ENCODE results near the gene CABP2.

The CABP2 gene

GRCh38 chr11:67521924-67522323 is 1.3 kb downstream of the CABP2 start:
- H3K9ac ChIP-seq (ENCODE audit: low read length), result no peak overlapping the region
- no peak overlapping the region for H3K23ac ChIP-seq (ENCODE audit: low read length)
- H4K8ac ChIP-seq (ENCODE audit: low read depth, low read length), result no peak overlapping the region
- DNase-seq, result no peak
- no peaks in the 10 kb centered on the region for H3K36me3 ChIP-seq (ENCODE audit: control insufficient read depth in 1 of 2, insufficient read depth in 2 of 2, low read length in 2 of 2)
- H4K12ac ChIP-seq (ENCODE audit: low read depth, low read length), result no peak overlapping the region
- no peak overlapping the region for H4K91ac ChIP-seq (ENCODE audit: low read depth, low read length)
- H3K4me3 ChIP-seq (ENCODE audit: low read depth, low read length), result no peak overlapping the region
- H2BK5ac ChIP-seq (ENCODE audit: low read depth, low read length, poor library complexity), result no peak overlapping the region
- H3K4me1 ChIP-seq (ENCODE audit: control insufficient read depth in 1 of 2, insufficient read depth in 2 of 2, low read length in 2 of 2), result no peaks in the 10 kb centered on the region
- H2AFZ ChIP-seq (ENCODE audit: insufficient read depth, low read length, poor library complexity), result no peak overlapping the region
- no CpG with 5 or more reads among the region's 10 CpGs for WGBS (ENCODE audit: extremely low coverage, insufficient coverage, insufficient read length)
- no peak overlapping the region for H2BK12ac ChIP-seq (ENCODE audit: low read length)
- H3K14ac ChIP-seq (ENCODE audit: low read length), result no peak overlapping the region
- H3K18ac ChIP-seq (ENCODE audit: low read length), result no peak overlapping the region
- H2BK120ac ChIP-seq (ENCODE audit: insufficient read depth, low read length, poor library complexity), result no peak overlapping the region
- H3K4ac ChIP-seq (ENCODE audit: low read depth, low read length), result no peak overlapping the region
- H3K79me1 ChIP-seq (ENCODE audit: low read length), result no peaks in the 10 kb centered on the region
- H3K4me2 ChIP-seq (ENCODE audit: low read length), result no peak overlapping the region
- no peaks in the 10 kb centered on the region for H3K79me2 ChIP-seq (ENCODE audit: control insufficient read depth, insufficient read depth, low read length, poor library complexity)
- H3K27me3 ChIP-seq (ENCODE audit: insufficient read depth, low read length), result no peaks in the 10 kb centered on the region
- peaks cover 3% of the 10 kb centered on the region for H3K9me3 ChIP-seq (ENCODE audit: insufficient read depth, low read depth, low read length)
- no peak overlapping the region for H3K27ac ChIP-seq (ENCODE audit: low read depth, low read length)
- no peak overlapping the region for H2AK5ac ChIP-seq (ENCODE audit: low read length)

- Histone ChIP-seq H2BK5ac (ENCODE audit: low read depth, low read length, poor library complexity) (no peak overlapping the region), H3K18ac (ENCODE audit: low read length) (no peak overlapping the region), H3K9ac (ENCODE audit: low read length) (no peak overlapping the region), H3K27ac (ENCODE audit: low read depth, low read length) (no peak overlapping the region), H3K4me2 (ENCODE audit: low read length) (no peak overlapping the region), H2BK12ac (ENCODE audit: low read length) (no peak overlapping the region), H3K4me3 (ENCODE audit: low read depth, low read length) (no peak overlapping the region), H2AFZ (ENCODE audit: insufficient read depth, low read length, poor library complexity) (no peak overlapping the region), H2AK5ac (ENCODE audit: low read length) (no peak overlapping the region), H3K9me3 (ENCODE audit: insufficient read depth, low read depth, low read length) (peaks cover 1% of the 10 kb centered on the region), H3K27me3 (ENCODE audit: insufficient read depth, low read length) (no peaks in the 10 kb centered on the region), H2BK120ac (ENCODE audit: insufficient read depth, low read length, poor library complexity) (no peak overlapping the region), H4K12ac (ENCODE audit: low read depth, low read length) (no peak overlapping the region), H4K8ac (ENCODE audit: low read depth, low read length) (no peak overlapping the region), H3K36me3 (ENCODE audit: control insufficient read depth in 1 of 2, insufficient read depth in 2 of 2, low read length in 2 of 2) (no peaks in the 10 kb centered on the region), H4K91ac (ENCODE audit: low read depth, low read length) (no peak overlapping the region), H3K4me1 (ENCODE audit: control insufficient read depth in 1 of 2, insufficient read depth in 2 of 2, low read length in 2 of 2) (no peaks in the 10 kb centered on the region), H3K79me2 (ENCODE audit: control insufficient read depth, insufficient read depth, low read length, poor library complexity) (no peaks in the 10 kb centered on the region), H3K4ac (ENCODE audit: low read depth, low read length) (no peak overlapping the region), H3K14ac (ENCODE audit: low read length) (no peak overlapping the region), H3K23ac (ENCODE audit: low read length) (no peak overlapping the region), H3K79me1 (ENCODE audit: low read length) (no peaks in the 10 kb centered on the region)
- no peak for DNase-seq
- WGBS (ENCODE audit: extremely low coverage, insufficient coverage, insufficient read length), result no CpG with 5 or more reads among the region's 16 CpGs
Measured at GRCh38 chr11:67520856-67521824, 2.1 kb downstream of the CABP2 start.

GRCh38 chr11:67519726-67520125 is 3.5 kb downstream of the CABP2 start:
- Histone ChIP-seq H3K9me3 (ENCODE audit: insufficient read depth, low read depth, low read length) (peaks cover 1% of the 10 kb centered on the region), H3K27me3 (ENCODE audit: insufficient read depth, low read length) (no peaks in the 10 kb centered on the region), H3K36me3 (ENCODE audit: control insufficient read depth in 1 of 2, insufficient read depth in 2 of 2, low read length in 2 of 2) (no peaks in the 10 kb centered on the region), H2BK120ac (ENCODE audit: insufficient read depth, low read length, poor library complexity) (no peak overlapping the region), H3K79me2 (ENCODE audit: control insufficient read depth, insufficient read depth, low read length, poor library complexity) (no peaks in the 10 kb centered on the region), H3K4me1 (ENCODE audit: control insufficient read depth in 1 of 2, insufficient read depth in 2 of 2, low read length in 2 of 2) (no peaks in the 10 kb centered on the region), H2AK5ac (ENCODE audit: low read length) (no peak overlapping the region), H3K23ac (ENCODE audit: low read length) (no peak overlapping the region), H3K27ac (ENCODE audit: low read depth, low read length) (no peak overlapping the region), H4K12ac (ENCODE audit: low read depth, low read length) (no peak overlapping the region), H3K79me1 (ENCODE audit: low read length) (no peaks in the 10 kb centered on the region), H3K4ac (ENCODE audit: low read depth, low read length) (no peak overlapping the region), H3K18ac (ENCODE audit: low read length) (no peak overlapping the region), H3K14ac (ENCODE audit: low read length) (no peak overlapping the region), H2AFZ (ENCODE audit: insufficient read depth, low read length, poor library complexity) (no peak overlapping the region), H3K9ac (ENCODE audit: low read length) (no peak overlapping the region), H4K91ac (ENCODE audit: low read depth, low read length) (no peak overlapping the region), H4K8ac (ENCODE audit: low read depth, low read length) (no peak overlapping the region), H3K4me3 (ENCODE audit: low read depth, low read length) (no peak overlapping the region), H3K4me2 (ENCODE audit: low read length) (no peak overlapping the region), H2BK5ac (ENCODE audit: low read depth, low read length, poor library complexity) (no peak overlapping the region), H2BK12ac (ENCODE audit: low read length) (no peak overlapping the region)
- DNase-seq, result no peak
- no CpG with 5 or more reads among the region's 32 CpGs for WGBS (ENCODE audit: extremely low coverage, insufficient coverage, insufficient read length)

GRCh38 chr11:67517784-67518552 is 5.3 kb downstream of the CABP2 start:
- no peak overlapping the region for H2BK12ac ChIP-seq (ENCODE audit: low read length)
- no peak overlapping the region for H3K4ac ChIP-seq (ENCODE audit: low read depth, low read length)
- no peak overlapping the region for H3K23ac ChIP-seq (ENCODE audit: low read length)
- no peak overlapping the region for H4K91ac ChIP-seq (ENCODE audit: low read depth, low read length)
- H2BK5ac ChIP-seq (ENCODE audit: low read depth, low read length, poor library complexity), result no peak overlapping the region
- H3K14ac ChIP-seq (ENCODE audit: low read length), result no peak overlapping the region
- no peak overlapping the region for H2BK120ac ChIP-seq (ENCODE audit: insufficient read depth, low read length, poor library complexity)
- H4K12ac ChIP-seq (ENCODE audit: low read depth, low read length), result no peak overlapping the region
- no peaks in the 10 kb centered on the region for H3K79me2 ChIP-seq (ENCODE audit: control insufficient read depth, insufficient read depth, low read length, poor library complexity)
- H3K9me3 ChIP-seq (ENCODE audit: insufficient read depth, low read depth, low read length), result peaks cover 1% of the 10 kb centered on the region
- H4K8ac ChIP-seq (ENCODE audit: low read depth, low read length), result no peak overlapping the region
- no peak overlapping the region for H3K18ac ChIP-seq (ENCODE audit: low read length)
- no peak overlapping the region for H3K27ac ChIP-seq (ENCODE audit: low read depth, low read length)
- H3K9ac ChIP-seq (ENCODE audit: low read length), result no peak overlapping the region
- H3K4me1 ChIP-seq (ENCODE audit: control insufficient read depth in 1 of 2, insufficient read depth in 2 of 2, low read length in 2 of 2), result no peaks in the 10 kb centered on the region
- no peaks in the 10 kb centered on the region for H3K27me3 ChIP-seq (ENCODE audit: insufficient read depth, low read length)
- no peak for DNase-seq
- no peak overlapping the region for H3K4me2 ChIP-seq (ENCODE audit: low read length)
- no CpG with 5 or more reads among the region's 10 CpGs for WGBS (ENCODE audit: extremely low coverage, insufficient coverage, insufficient read length)
- H3K4me3 ChIP-seq (ENCODE audit: low read depth, low read length), result no peak overlapping the region
- no peak overlapping the region for H2AK5ac ChIP-seq (ENCODE audit: low read length)
- H2AFZ ChIP-seq (ENCODE audit: insufficient read depth, low read length, poor library complexity), result no peak overlapping the region
- no peaks in the 10 kb centered on the region for H3K36me3 ChIP-seq (ENCODE audit: control insufficient read depth in 1 of 2, insufficient read depth in 2 of 2, low read length in 2 of 2)
- no peaks in the 10 kb centered on the region for H3K79me1 ChIP-seq (ENCODE audit: low read length)

All from trophoblast cell (in vitro differentiated cells and primary cell).